Activated CD4-positive, alpha-beta T cell treated with anti-CD3 and anti-CD28 coated beads, Interleukin-2, amount 10 ng/mL, durations not matched to agents 24 days and 14 days (primary cell): ENCODE data around the gene FUCA1. TPM values are rescaled to one million over a fixed set of nuclear protein-coding genes. Genes with fewer than 3 reads are reported as not detected.
"Not testable (repeated sequence)": the region's sequence is repeated elsewhere in the genome, so short reads cannot be mapped to it uniquely, and the experiment has no call there.

Source experiments
- DNase-seq: peaks from one replicate; pipeline ENCODE4 v3.0.0; 2022
- H3K27ac Mint-ChIP-seq: one replicate; pipeline ENCODE4 v1.8.0; 2022; ENCODE audit warnings: mild to moderate bottlenecking, mixed read lengths
- H3K27me3 Mint-ChIP-seq: one replicate; pipeline ENCODE4 v1.8.0; 2022; ENCODE audit warnings: mixed read lengths
- H3K36me3 Mint-ChIP-seq: one replicate; pipeline ENCODE4 v1.8.0; 2022; ENCODE audit warnings: low read depth, mild to moderate bottlenecking, mixed read lengths
- H3K4me1 Mint-ChIP-seq: one replicate; pipeline ENCODE4 v1.8.0; 2021; ENCODE audit warnings: mixed read lengths
- H3K4me3 Mint-ChIP-seq: one replicate; pipeline ENCODE4 v1.8.0; 2022; ENCODE audit warnings: mild to moderate bottlenecking, moderate library complexity, mixed read lengths
- H3K9me3 Mint-ChIP-seq: one replicate; pipeline ENCODE4 v1.8.0; 2021; ENCODE audit warnings: mixed read lengths
- intact Hi-C: fragments of 100-400 bp; cut with micrococcal nuclease; formaldehyde crosslinking; loops from one replicate; pipeline ENCODE4 v1.15.1; 2023
- total RNA-seq: library from RNA; stranded (reverse); gene quantifications from 2 replicates; pipeline ENCODE4 v1.2.3, GENCODE V29; 2022

The FUCA1 gene
- total RNA-seq, 1 donor from 2014 or later = 3.5 TPM

- no peak overlapping the region for H3K27ac Mint-ChIP-seq
- peaks cover 7% of the 10 kb centered on the region for H3K27me3 Mint-ChIP-seq
- H3K4me3 Mint-ChIP-seq = no peak overlapping the region
- intact Hi-C loops = no loop called here
- peaks cover under 1% of the 10 kb centered on the region for H3K4me1 Mint-ChIP-seq
- no peak for DNase-seq
- H3K36me3 Mint-ChIP-seq = peaks cover 21% of the 10 kb centered on the region
- H3K9me3 Mint-ChIP-seq = no peaks in the 10 kb centered on the region
Observed at GRCh38 chr1:23843644-23844043, 24.4 kb downstream of the FUCA1 start.

- peak overlapping the region; percentile 84 for H3K4me3 Mint-ChIP-seq
- H3K36me3 Mint-ChIP-seq = no peaks in the 10 kb centered on the region
- intact Hi-C loops = no loop called here
- H3K27me3 Mint-ChIP-seq = peaks cover 13% of the 10 kb centered on the region
- no peaks in the 10 kb centered on the region for H3K9me3 Mint-ChIP-seq
- H3K4me1 Mint-ChIP-seq = peaks cover 13% of the 10 kb centered on the region
- no peak overlapping the region for H3K27ac Mint-ChIP-seq
- DNase-seq = peak; percentile 90
Observed at GRCh38 chr1:23838401-23838866, 29.7 kb downstream of the FUCA1 start.

GRCh38 chr1:23837908-23838307 lies 30.2 kb downstream of the FUCA1 start:
- peak overlapping the region; percentile 84 for H3K4me3 Mint-ChIP-seq
- intact Hi-C loops = no loop called here
- no peaks in the 10 kb centered on the region for H3K36me3 Mint-ChIP-seq
- H3K27ac Mint-ChIP-seq = no peak overlapping the region
- no peaks in the 10 kb centered on the region for H3K9me3 Mint-ChIP-seq
- peak; percentile 59 for DNase-seq
- peaks cover 13% of the 10 kb centered on the region for H3K27me3 Mint-ChIP-seq
- H3K4me1 Mint-ChIP-seq = peaks cover 13% of the 10 kb centered on the region

- H3K9me3 Mint-ChIP-seq = no peaks in the 10 kb centered on the region
- peaks cover 13% of the 10 kb centered on the region for H3K4me1 Mint-ChIP-seq
- DNase-seq = no peak
- no peaks in the 10 kb centered on the region for H3K36me3 Mint-ChIP-seq
- intact Hi-C loops = no loop called here
- H3K4me3 Mint-ChIP-seq = no peak overlapping the region
- H3K27ac Mint-ChIP-seq = no peak overlapping the region
- peaks cover 9% of the 10 kb centered on the region for H3K27me3 Mint-ChIP-seq
Observed at GRCh38 chr1:23836037-23836436, 32.1 kb downstream of the FUCA1 start.

GRCh38 chr1:23834156-23834555 lies 33.9 kb downstream of the FUCA1 start:
- H3K9me3 Mint-ChIP-seq, H3K36me3 Mint-ChIP-seq, intact Hi-C loops, H3K27ac Mint-ChIP-seq, DNase-seq, H3K4me3 Mint-ChIP-seq: not testable (repeated sequence)
- Mint-ChIP-seq H3K27me3 (peaks cover 11% of the 10 kb centered on the region), H3K4me1 (peaks cover 16% of the 10 kb centered on the region)

GRCh38 chr1:23827717-23828116 lies 40.4 kb downstream of the FUCA1 start:
- intact Hi-C loops = no loop called here
- no peaks in the 10 kb centered on the region for H3K36me3 Mint-ChIP-seq
- no peak for DNase-seq
- H3K4me1 Mint-ChIP-seq = peaks cover 18% of the 10 kb centered on the region
- H3K4me3 Mint-ChIP-seq = no peak overlapping the region
- H3K27ac Mint-ChIP-seq = no peak overlapping the region
- peaks cover 10% of the 10 kb centered on the region for H3K27me3 Mint-ChIP-seq
- no peaks in the 10 kb centered on the region for H3K9me3 Mint-ChIP-seq

GRCh38 chr1:23826590-23826989 lies 41.5 kb downstream of the FUCA1 start:
- H3K27me3 Mint-ChIP-seq, H3K27ac Mint-ChIP-seq, intact Hi-C loops, H3K36me3 Mint-ChIP-seq, H3K9me3 Mint-ChIP-seq, H3K4me3 Mint-ChIP-seq, DNase-seq: not testable (repeated sequence)
- peaks cover 18% of the 10 kb centered on the region for H3K4me1 Mint-ChIP-seq

GRCh38 chr1:23825762-23826522 lies 42.1 kb downstream of the FUCA1 start:
- no peaks in the 10 kb centered on the region for H3K36me3 Mint-ChIP-seq
- peaks cover 6% of the 10 kb centered on the region for H3K27me3 Mint-ChIP-seq
- H3K9me3 Mint-ChIP-seq = no peaks in the 10 kb centered on the region
- peak overlapping the region; percentile 95 for H3K4me3 Mint-ChIP-seq
- peak overlapping the region; percentile 91 for H3K27ac Mint-ChIP-seq
- peaks cover 18% of the 10 kb centered on the region for H3K4me1 Mint-ChIP-seq
- intact Hi-C loops = loop anchor here (1.0 kb wide), 2 partner anchors 42 to 133 kb away; partner anchors contain the start of genes FUCA1 and PNRC2
- DNase-seq = peak; percentile 62

- intact Hi-C loops = loop anchor here (1.0 kb wide), 2 partner anchors 43 to 134 kb away; partner anchors contain the start of genes FUCA1 and PNRC2
- H3K9me3 Mint-ChIP-seq = no peaks in the 10 kb centered on the region
- H3K4me3 Mint-ChIP-seq = peak within 1 kb of the TSS; percentile 95
- H3K36me3 Mint-ChIP-seq = peaks cover 2% of the 10 kb centered on the region
- peak within 1 kb of the TSS; percentile 91 for H3K27ac Mint-ChIP-seq
- H3K27me3 Mint-ChIP-seq = peaks cover 6% of the 10 kb centered on the region
- H3K4me1 Mint-ChIP-seq = peaks cover 16% of the 10 kb centered on the region
- DNase-seq = peak; percentile 96
Observed at GRCh38 chr1:23825076-23825761, 42.9 kb downstream of the FUCA1 start, which contains the start of gene HMGCL. Gene HMGCL, minus strand, starts transcription at chr1:23825429. Its CDS starts 14 bp downstream, at chr1:23825415.

- Mint-ChIP-seq H3K27me3 (peaks cover 6% of the 10 kb centered on the region), H3K4me3 (peak overlapping the region; percentile 95), H3K27ac (peak overlapping the region; percentile 91), H3K4me1 (peaks cover 16% of the 10 kb centered on the region), H3K36me3 (peaks cover 2% of the 10 kb centered on the region), H3K9me3 (no peaks in the 10 kb centered on the region)
- no peak for DNase-seq
- intact Hi-C loops = loop anchor here (1.0 kb wide), 2 partner anchors 44 to 135 kb away; partner anchors contain the start of genes FUCA1 and PNRC2
Observed at GRCh38 chr1:23824711-23825075, 43.4 kb downstream of the FUCA1 start.

GRCh38 chr1:23823767-23824166 lies 44.3 kb downstream of the FUCA1 start:
- Mint-ChIP-seq H3K9me3 (no peaks in the 10 kb centered on the region), H3K27me3 (peaks cover 5% of the 10 kb centered on the region), H3K27ac (no peak overlapping the region), H3K36me3 (peaks cover 2% of the 10 kb centered on the region), H3K4me3 (peak overlapping the region; percentile 95), H3K4me1 (peaks cover 16% of the 10 kb centered on the region)
- no peak for DNase-seq
- intact Hi-C loops = no loop called here

- Mint-ChIP-seq H3K4me1 (no peaks in the 10 kb centered on the region), H3K36me3 (peaks cover 15% of the 10 kb centered on the region), H3K9me3 (no peaks in the 10 kb centered on the region), H3K4me3 (no peak overlapping the region), H3K27ac (no peak overlapping the region), H3K27me3 (no peaks in the 10 kb centered on the region)
- intact Hi-C loops = no loop called here
- no peak for DNase-seq
Observed at GRCh38 chr1:23817633-23818032, 50.5 kb downstream of the FUCA1 start.

- DNase-seq = no peak
- Mint-ChIP-seq H3K9me3 (no peaks in the 10 kb centered on the region), H3K4me1 (no peaks in the 10 kb centered on the region), H3K27ac (no peak overlapping the region), H3K4me3 (no peak overlapping the region), H3K27me3 (no peaks in the 10 kb centered on the region), H3K36me3 (peaks cover 20% of the 10 kb centered on the region)
- intact Hi-C loops = no loop called here
Observed at GRCh38 chr1:23816906-23817305, 51.2 kb downstream of the FUCA1 start.

- Mint-ChIP-seq H3K9me3 (no peaks in the 10 kb centered on the region), H3K4me1 (no peaks in the 10 kb centered on the region), H3K27me3 (no peaks in the 10 kb centered on the region), H3K27ac (no peak overlapping the region), H3K36me3 (peaks cover 20% of the 10 kb centered on the region), H3K4me3 (no peak overlapping the region)
- intact Hi-C loops = no loop called here
- no peak for DNase-seq
Observed at GRCh38 chr1:23816361-23816760, 51.7 kb downstream of the FUCA1 start.
